ENCODE results near the gene PIGQ.

- peak in 1 of 2 experiments; percentile 21; a peak in 2 of 4 replicates for TF ChIP-seq CTCF (conservative IDR thresholded peaks at IDR 0.05; ENCODE audit: low read depth in 2 of 2)
- no peak for TF ChIP-seq EZH2 (IDR thresholded peaks at IDR 0.05; ENCODE audit: low read depth, unreplicated experiment)
- TF ChIP-seq REST (IDR thresholded peaks at IDR 0.05; ENCODE audit: unreplicated experiment) = no peak
- no peak for TF ChIP-seq NANOG (IDR thresholded peaks at IDR 0.05; ENCODE audit: borderline replicate concordance)
- TF ChIP-seq CREB1 (CRISPR knock-in tag; IDR thresholded peaks at IDR 0.05; ENCODE audit: low read depth) = no peak
- TF ChIP-seq EZH2phosphoT487 (IDR thresholded peaks at IDR 0.05; ENCODE audit: unreplicated experiment) = no peak
- TF ChIP-seq POLR2AphosphoS5 (IDR thresholded peaks at IDR 0.05; ENCODE audit: low read depth) = no peak
- no peak for TF ChIP-seq JUNB (IDR thresholded peaks at IDR 0.05; ENCODE audit: unreplicated experiment)
- TF ChIP-seq ZNF331 (CRISPR knock-in tag; IDR thresholded peaks at IDR 0.05; ENCODE audit: low read depth) = no peak
- TF ChIP-seq ETS1 (IDR thresholded peaks at IDR 0.05) = no peak
- TF ChIP-seq STAT1 (IDR thresholded peaks at IDR 0.05; ENCODE audit: unreplicated experiment) = no peak
- no peak for TF ChIP-seq ZNF462 (CRISPR knock-in tag; IDR thresholded peaks at IDR 0.05)
- no peak for TF ChIP-seq ZNF114 (CRISPR knock-in tag; IDR thresholded peaks at IDR 0.05)
Observed at GRCh38 chr16:585351-585750, 15.6 kb downstream of the PIGQ start.

Data from GM23338 (cell line).